ENCODE results near the gene SLC2A13.

DNA sequence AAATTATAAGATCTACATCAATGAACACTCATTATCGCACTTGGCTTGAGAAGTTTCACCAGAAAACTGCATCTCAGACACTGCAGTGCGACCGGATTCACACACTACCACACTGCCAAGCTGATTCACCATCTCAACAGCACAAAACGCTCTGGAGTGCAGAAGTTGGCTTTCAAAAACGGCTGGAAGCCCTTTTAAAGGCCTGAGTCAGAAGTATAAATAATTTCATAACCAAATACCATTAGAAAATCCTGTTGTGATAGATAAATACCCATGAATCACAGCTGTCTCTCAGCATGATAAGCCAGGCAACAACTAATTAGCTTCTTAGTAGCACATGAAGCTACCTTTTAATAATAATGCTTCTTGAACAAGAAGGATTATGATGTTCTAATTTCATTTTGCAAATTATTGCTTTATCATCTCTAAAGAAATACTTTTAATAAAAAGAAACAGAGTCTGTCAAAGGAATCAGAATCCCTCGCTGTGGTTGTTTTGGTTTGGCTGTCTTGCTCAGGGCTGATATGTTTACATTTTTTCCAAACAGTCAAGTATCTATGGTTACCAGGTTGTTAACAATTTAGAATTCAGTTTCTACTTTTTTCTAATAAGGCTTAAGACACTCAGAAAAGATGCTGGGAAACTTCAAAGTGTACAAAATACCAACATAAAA lies 51.2 kb downstream of the SLC2A13 start:
- TF ChIP-seq POLR2A (IDR thresholded peaks at IDR 0.05) (no peak), EP300 (IDR thresholded peaks at IDR 0.05) (no peak)
- TF ChIP-seq, protein P1, sequence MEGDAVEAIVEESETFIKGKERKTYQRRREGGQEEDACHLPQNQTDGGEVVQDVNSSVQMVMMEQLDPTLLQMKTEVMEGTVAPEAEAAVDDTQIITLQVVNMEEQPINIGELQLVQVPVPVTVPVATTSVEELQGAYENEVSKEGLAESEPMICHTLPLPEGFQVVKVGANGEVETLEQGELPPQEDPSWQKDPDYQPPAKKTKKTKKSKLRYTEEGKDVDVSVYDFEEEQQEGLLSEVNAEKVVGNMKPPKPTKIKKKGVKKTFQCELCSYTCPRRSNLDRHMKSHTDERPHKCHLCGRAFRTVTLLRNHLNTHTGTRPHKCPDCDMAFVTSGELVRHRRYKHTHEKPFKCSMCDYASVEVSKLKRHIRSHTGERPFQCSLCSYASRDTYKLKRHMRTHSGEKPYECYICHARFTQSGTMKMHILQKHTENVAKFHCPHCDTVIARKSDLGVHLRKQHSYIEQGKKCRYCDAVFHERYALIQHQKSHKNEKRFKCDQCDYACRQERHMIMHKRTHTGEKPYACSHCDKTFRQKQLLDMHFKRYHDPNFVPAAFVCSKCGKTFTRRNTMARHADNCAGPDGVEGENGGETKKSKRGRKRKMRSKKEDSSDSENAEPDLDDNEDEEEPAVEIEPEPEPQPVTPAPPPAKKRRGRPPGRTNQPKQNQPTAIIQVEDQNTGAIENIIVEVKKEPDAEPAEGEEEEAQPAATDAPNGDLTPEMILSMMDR (IDR thresholded peaks at IDR 0.05) = no peak

Data from tibial nerve (tissue), 4 donors.